GM23338 (cell line): ENCODE measurements around the gene OMD. TPM values are rescaled to one million over a fixed set of nuclear protein-coding genes. Genes with fewer than 3 reads are reported as not detected.

Experiments
- ATAC-seq: fragments of 200-7000 bp; cut with Tn5 transposase; 3 replicates; pipeline ENCODE4 v1.9.1; 2020
- DNase-seq: peaks from one replicate; pipeline ENCODE4 v3.0.0-alpha.2; 2015; ENCODE audit warnings: low spot score
- H2AFZ ChIP-seq: fragments of 200-600 bp; sonication (generic); 2 replicates; pipeline ENCODE4 v1.8.0; 2016; ENCODE audit warnings: antibody characterized with exemption, mild to moderate bottlenecking, moderate library complexity
- H3F3A ChIP-seq: fragments of 200-600 bp; sonication (generic); replicated peaks from 2 replicates; pipeline ENCODE4 v1.8.0; 2017; ENCODE audit warnings: antibody characterized with exemption, mixed run types, low read depth
- H3K27ac ChIP-seq: fragments of 200-600 bp; sonication (generic); 2 replicates; pipeline ENCODE4 v1.6.1; 2016; ENCODE audit warnings: low read depth
- H3K27me3 ChIP-seq: fragments of 200-600 bp; sonication (generic); 2 replicates; pipeline ENCODE4 v1.8.0; 2016; ENCODE audit warnings: mild to moderate bottlenecking, mixed run types, moderate library complexity; ENCODE audit not compliant: insufficient read depth
- H3K36me3 ChIP-seq: fragments of 200-600 bp; sonication (generic); 2 replicates; pipeline ENCODE4 v1.8.0; 2016; ENCODE audit warnings: mild to moderate bottlenecking; ENCODE audit not compliant: insufficient read depth
- H3K4me1 ChIP-seq: fragments of 200-600 bp; sonication (generic); 2 replicates; pipeline ENCODE4 v1.8.0; 2016; ENCODE audit warnings: mild to moderate bottlenecking, moderate library complexity; ENCODE audit not compliant: insufficient read depth
- H3K4me2 ChIP-seq: fragments of 200-600 bp; sonication (generic); 2 replicates; pipeline ENCODE4 v1.7.1; 2017; ENCODE audit warnings: mixed run types
- H3K4me3 ChIP-seq: fragments of 200-600 bp; sonication (generic); 2 replicates; pipeline ENCODE4 v1.6.1; 2016; ENCODE audit warnings: mixed run types
- H3K79me2 ChIP-seq: fragments of 200-600 bp; sonication (generic); replicated peaks from 2 replicates; pipeline ENCODE4 v1.8.0; 2017; ENCODE audit warnings: mild to moderate bottlenecking; ENCODE audit not compliant: insufficient read depth
- H3K9me2 ChIP-seq: fragments of 200-600 bp; sonication (generic); 2 replicates; pipeline ENCODE4 v1.8.0; 2017; ENCODE audit not compliant: insufficient read depth
- H4K20me1 ChIP-seq: fragments of 200-600 bp; sonication (generic); replicated peaks from 2 replicates; pipeline ENCODE4 v1.8.0; 2017; ENCODE audit warnings: mild to moderate bottlenecking; ENCODE audit not compliant: insufficient read depth
- H3K27ac Mint-ChIP-seq: 2 replicates; pipeline ENCODE4 v1.8.0; 2020; ENCODE audit warnings: inconsistent platforms, mild to moderate bottlenecking, moderate library complexity, mixed read lengths
- H3K27me3 Mint-ChIP-seq: 3 replicates; pipeline ENCODE4 v1.8.0; 2022; ENCODE audit warnings: low read depth, mild to moderate bottlenecking, moderate library complexity, mixed read lengths, inconsistent platforms; ENCODE audit not compliant: insufficient read depth, poor library complexity
- H3K36me3 Mint-ChIP-seq: 3 replicates; pipeline ENCODE4 v1.8.0; 2021; ENCODE audit warnings: low read depth, mild to moderate bottlenecking, inconsistent platforms, moderate library complexity, mixed read lengths
- H3K4me1 Mint-ChIP-seq: 3 replicates; pipeline ENCODE4 v1.8.0; 2020; ENCODE audit warnings: mild to moderate bottlenecking, inconsistent platforms, mixed read lengths
- H3K4me3 Mint-ChIP-seq: 3 replicates; pipeline ENCODE4 v1.8.0; 2021; ENCODE audit warnings: moderate library complexity, mild to moderate bottlenecking, inconsistent platforms, mixed read lengths
- H3K9me3 Mint-ChIP-seq: 3 replicates; pipeline ENCODE4 v1.8.0; 2020; ENCODE audit warnings: moderate library complexity, mild to moderate bottlenecking, inconsistent platforms, mixed read lengths
- CREB1 ChIP-seq: fragments of 250-450 bp; sonication (Bioruptor Pico); IDR thresholded peaks from 2 replicates; pipeline ENCODE4 v1.5.0; 2020; ENCODE audit warnings: low read depth, mild to moderate bottlenecking, moderate library complexity
- EZH2 ChIP-seq: fragments of 200-600 bp; sonication (generic); IDR thresholded peaks from one replicate; pipeline ENCODE4 v1.8.0; 2017; ENCODE audit warnings: antibody characterized with exemption, mild to moderate bottlenecking, low read depth; ENCODE audit not compliant: unreplicated experiment
- EZH2phosphoT487 ChIP-seq: fragments of 200-600 bp; sonication (generic); IDR thresholded peaks from one replicate; pipeline ENCODE4 v1.8.1; 2018; ENCODE audit warnings: antibody characterized with exemption; ENCODE audit not compliant: unreplicated experiment
- NANOG ChIP-seq: IDR thresholded peaks from 2 replicates; pipeline ENCODE4 v1.6.1; 2016; ENCODE audit warnings: antibody characterized with exemption, borderline replicate concordance
- POLR2AphosphoS5 ChIP-seq: IDR thresholded peaks from 2 replicates; pipeline ENCODE4 v1.6.1; 2016; ENCODE audit warnings: antibody characterized with exemption, low read depth
- STAT1 ChIP-seq: IDR thresholded peaks from one replicate; pipeline ENCODE4 v1.6.1; 2016; ENCODE audit warnings: antibody characterized with exemption; ENCODE audit not compliant: unreplicated experiment
- ZNF114 ChIP-seq: fragments of 250-450 bp; sonication (Bioruptor Pico); IDR thresholded peaks from 2 replicates; pipeline ENCODE4 v1.5.0; 2020; ENCODE audit warnings: mild to moderate bottlenecking, moderate library complexity
- ZNF331 ChIP-seq: fragments of 250-450 bp; sonication (Bioruptor Pico); IDR thresholded peaks from 2 replicates; pipeline ENCODE4 v1.5.0; 2020; ENCODE audit warnings: low read depth, mild to moderate bottlenecking, moderate library complexity
- ZNF462 ChIP-seq: fragments of 250-450 bp; sonication (Bioruptor Pico); IDR thresholded peaks from 2 replicates; pipeline ENCODE4 v1.5.0; 2020; ENCODE audit warnings: mild to moderate bottlenecking, moderate library complexity
- polyA plus RNA-seq: library from polyadenylated mRNA; unstranded; fragments of >200 nt; fragmentation: Nextera tagmentation; extraction: Ambion mirVana; gene quantifications from 2 replicates; pipeline ENCODE4 v1.2.1, GENCODE V29; 2016
- total RNA-seq: library from RNA; depleted of rRNA; stranded (reverse); fragments of >200 nt; shearing (Covaris generic); gene quantifications from 2 replicates; pipeline ENCODE4 v1.2.3, GENCODE V29; 2014
- TF ChIP-seq, protein P1 (sequence below): IDR thresholded peaks from one replicate; pipeline ENCODE4 v1.6.1; 2018; ENCODE audit warnings: antibody characterized with exemption; ENCODE audit not compliant: unreplicated experiment
- TF ChIP-seq, protein P2 (sequence below): IDR thresholded peaks from 2 replicates; pipeline ENCODE4 v1.6.1; 2016; ENCODE audit warnings: antibody characterized with exemption

Gene OMD
- total and polyA plus RNA-seq, 2 experiments from 2014 or later = 1.1 TPM; not detected in 1

GRCh38 chr9:92457576-92457975 is 33.3 kb upstream of the OMD start:
- H3K27me3 Mint-ChIP-seq = no peaks in the 10 kb centered on the region
- H3K9me2 ChIP-seq = no peaks in the 10 kb centered on the region
- no peak for ATAC-seq
- no peaks in the 10 kb centered on the region for H3K36me3 Mint-ChIP-seq
- H4K20me1 ChIP-seq = no peaks in the 10 kb centered on the region
- H3K79me2 ChIP-seq = no peaks in the 10 kb centered on the region
- no peak overlapping the region for H3K27ac ChIP-seq
- no peaks in the 10 kb centered on the region for H3K27me3 ChIP-seq
- no peaks in the 10 kb centered on the region for H3K4me1 Mint-ChIP-seq
- no peaks in the 10 kb centered on the region for H3K36me3 ChIP-seq
- TF ChIP-seq EZH2phosphoT487 (no peak), EZH2 (no peak), ZNF114 (CRISPR knock-in tag) (no peak), STAT1 (no peak), CREB1 (no peak), NANOG (no peak), ZNF331 (no peak), POLR2AphosphoS5 (no peak), ZNF462 (CRISPR knock-in tag) (no peak)
- TF ChIP-seq, protein P1, sequence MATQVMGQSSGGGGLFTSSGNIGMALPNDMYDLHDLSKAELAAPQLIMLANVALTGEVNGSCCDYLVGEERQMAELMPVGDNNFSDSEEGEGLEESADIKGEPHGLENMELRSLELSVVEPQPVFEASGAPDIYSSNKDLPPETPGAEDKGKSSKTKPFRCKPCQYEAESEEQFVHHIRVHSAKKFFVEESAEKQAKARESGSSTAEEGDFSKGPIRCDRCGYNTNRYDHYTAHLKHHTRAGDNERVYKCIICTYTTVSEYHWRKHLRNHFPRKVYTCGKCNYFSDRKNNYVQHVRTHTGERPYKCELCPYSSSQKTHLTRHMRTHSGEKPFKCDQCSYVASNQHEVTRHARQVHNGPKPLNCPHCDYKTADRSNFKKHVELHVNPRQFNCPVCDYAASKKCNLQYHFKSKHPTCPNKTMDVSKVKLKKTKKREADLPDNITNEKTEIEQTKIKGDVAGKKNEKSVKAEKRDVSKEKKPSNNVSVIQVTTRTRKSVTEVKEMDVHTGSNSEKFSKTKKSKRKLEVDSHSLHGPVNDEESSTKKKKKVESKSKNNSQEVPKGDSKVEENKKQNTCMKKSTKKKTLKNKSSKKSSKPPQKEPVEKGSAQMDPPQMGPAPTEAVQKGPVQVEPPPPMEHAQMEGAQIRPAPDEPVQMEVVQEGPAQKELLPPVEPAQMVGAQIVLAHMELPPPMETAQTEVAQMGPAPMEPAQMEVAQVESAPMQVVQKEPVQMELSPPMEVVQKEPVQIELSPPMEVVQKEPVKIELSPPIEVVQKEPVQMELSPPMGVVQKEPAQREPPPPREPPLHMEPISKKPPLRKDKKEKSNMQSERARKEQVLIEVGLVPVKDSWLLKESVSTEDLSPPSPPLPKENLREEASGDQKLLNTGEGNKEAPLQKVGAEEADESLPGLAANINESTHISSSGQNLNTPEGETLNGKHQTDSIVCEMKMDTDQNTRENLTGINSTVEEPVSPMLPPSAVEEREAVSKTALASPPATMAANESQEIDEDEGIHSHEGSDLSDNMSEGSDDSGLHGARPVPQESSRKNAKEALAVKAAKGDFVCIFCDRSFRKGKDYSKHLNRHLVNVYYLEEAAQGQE = no peak
- TF ChIP-seq, protein P2, sequence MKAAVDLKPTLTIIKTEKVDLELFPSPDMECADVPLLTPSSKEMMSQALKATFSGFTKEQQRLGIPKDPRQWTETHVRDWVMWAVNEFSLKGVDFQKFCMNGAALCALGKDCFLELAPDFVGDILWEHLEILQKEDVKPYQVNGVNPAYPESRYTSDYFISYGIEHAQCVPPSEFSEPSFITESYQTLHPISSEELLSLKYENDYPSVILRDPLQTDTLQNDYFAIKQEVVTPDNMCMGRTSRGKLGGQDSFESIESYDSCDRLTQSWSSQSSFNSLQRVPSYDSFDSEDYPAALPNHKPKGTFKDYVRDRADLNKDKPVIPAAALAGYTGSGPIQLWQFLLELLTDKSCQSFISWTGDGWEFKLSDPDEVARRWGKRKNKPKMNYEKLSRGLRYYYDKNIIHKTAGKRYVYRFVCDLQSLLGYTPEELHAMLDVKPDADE = no peak
- no peak overlapping the region for H2AFZ ChIP-seq
- no peaks in the 10 kb centered on the region for H3F3A ChIP-seq
- no peak overlapping the region for H3K4me3 ChIP-seq
- H3K4me1 ChIP-seq = no peaks in the 10 kb centered on the region
- H3K9me3 Mint-ChIP-seq = no peaks in the 10 kb centered on the region
- no peak for DNase-seq
- H3K27ac Mint-ChIP-seq = no peak overlapping the region
- no peak overlapping the region for H3K4me3 Mint-ChIP-seq
- no peak overlapping the region for H3K4me2 ChIP-seq
